ENCODE measurements around the gene CDKL2. TPM values are rescaled to one million over a fixed set of nuclear protein-coding genes. Genes with fewer than 3 reads are reported as not detected.
"Not testable (repeated sequence)": the region's sequence is repeated elsewhere in the genome, so short reads cannot be mapped to it uniquely, and the experiment has no call there.

Gene CDKL2
- total RNA-seq, 1 experiment from 2014 or later, result 1.5 TPM

DNA sequence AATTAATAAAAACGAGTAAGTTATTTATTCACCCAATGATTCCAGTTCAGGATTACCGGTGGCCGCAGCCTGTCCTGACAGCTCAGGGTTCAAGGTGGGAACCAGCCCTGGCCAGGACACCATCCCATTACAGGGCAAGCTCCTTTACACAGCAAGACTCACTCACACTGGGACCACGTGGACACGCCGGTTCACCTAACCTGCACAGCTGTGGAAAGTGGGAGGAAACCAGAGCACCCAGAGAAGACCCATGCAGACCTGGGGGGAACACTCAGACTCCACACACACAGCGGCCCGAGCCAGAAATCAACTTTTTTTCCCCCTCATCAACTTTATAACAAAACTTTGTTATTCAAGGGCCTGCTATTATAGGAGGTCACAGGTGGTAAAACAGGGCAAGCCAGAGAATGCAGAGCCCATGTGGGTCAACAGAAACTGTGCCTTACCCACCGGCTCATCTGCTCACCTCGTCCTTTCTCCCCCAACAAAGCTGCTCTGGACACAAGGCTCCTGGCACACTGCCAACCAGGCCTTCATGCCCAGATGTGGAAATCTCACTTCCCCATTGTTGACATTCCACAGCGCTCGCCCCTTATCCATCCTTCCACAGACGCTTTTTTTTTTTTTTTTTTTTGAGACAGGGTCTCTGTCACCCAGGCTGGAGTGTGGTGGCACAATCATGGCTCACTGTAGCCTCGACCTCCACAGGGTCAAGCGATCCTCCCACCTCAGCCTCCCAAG is 82.5 kb downstream of the CDKL2 start:
- Histone ChIP-seq H3K36me3 (ENCODE audit: insufficient read depth, low read length, poor library complexity, severe bottlenecking) (no peaks in the 10 kb centered on the region), H3K4me1 (ENCODE audit: insufficient read depth, low read length, poor library complexity, severe bottlenecking) (no peaks in the 10 kb centered on the region), H3K27ac (ENCODE audit: low read depth, low read length, poor library complexity, severe bottlenecking) (no peak overlapping the region), H3K27me3 (replicated peaks; ENCODE audit: insufficient read depth, low read depth, low read length, poor library complexity) (no peaks in the 10 kb centered on the region), H3K4me3 (ENCODE audit: low read depth, low read length, poor library complexity, severe bottlenecking) (no peak overlapping the region), H3K9me3 (ENCODE audit: low read depth, low read length, poor library complexity, severe bottlenecking) (no peaks in the 10 kb centered on the region)
- TF ChIP-seq EZH2 (IDR thresholded peaks at IDR 0.05; ENCODE audit: borderline replicate concordance, low read depth, low read length, poor library complexity, severe bottlenecking) (no peak), CTCF (conservative IDR thresholded peaks at IDR 0.05; ENCODE audit: low read depth, low read length) (no peak)
- ChIA-PET POLR2A (ENCODE audit: low non-redundant PET) (no interaction called here), CTCF (no interaction called here)
- DNase-seq (ENCODE audit: low spot score), result no peak
- BruUV-seq (replicated peaks), result no TSS peak
- intact Hi-C loops (cut with micrococcal nuclease; ENCODE audit: unreplicated experiment), result no loop called here

- TF ChIP-seq EZH2 (IDR thresholded peaks at IDR 0.05; ENCODE audit: borderline replicate concordance, low read depth, low read length, poor library complexity, severe bottlenecking), result no peak
- no peak for TF ChIP-seq CTCF (conservative IDR thresholded peaks at IDR 0.05; ENCODE audit: low read depth, low read length)
- no peak for DNase-seq (ENCODE audit: low spot score)
- CTCF ChIA-PET, result no interaction called here
Measured at GRCh38 chr4:75545526-75545925, 84.8 kb downstream of the CDKL2 start.

GRCh38 chr4:75544870-75545269 is 85.5 kb downstream of the CDKL2 start:
- no peak for DNase-seq (ENCODE audit: low spot score)
- no peak overlapping the region for H3K4me3 ChIP-seq (ENCODE audit: low read depth, low read length, poor library complexity, severe bottlenecking)
- no peaks in the 10 kb centered on the region for H3K36me3 ChIP-seq (ENCODE audit: insufficient read depth, low read length, poor library complexity, severe bottlenecking)
- POLR2A ChIA-PET (ENCODE audit: low non-redundant PET), result no interaction called here
- H3K27ac ChIP-seq (ENCODE audit: low read depth, low read length, poor library complexity, severe bottlenecking), result no peak overlapping the region
- TF ChIP-seq EZH2 (IDR thresholded peaks at IDR 0.05; ENCODE audit: borderline replicate concordance, low read depth, low read length, poor library complexity, severe bottlenecking) (no peak), CTCF (conservative IDR thresholded peaks at IDR 0.05; ENCODE audit: low read depth, low read length) (no peak)
- H3K9me3 ChIP-seq (ENCODE audit: low read depth, low read length, poor library complexity, severe bottlenecking), result no peaks in the 10 kb centered on the region
- H3K27me3 ChIP-seq (replicated peaks; ENCODE audit: insufficient read depth, low read depth, low read length, poor library complexity), result no peaks in the 10 kb centered on the region
- no TSS peak for BruUV-seq (replicated peaks)
- no peaks in the 10 kb centered on the region for H3K4me1 ChIP-seq (ENCODE audit: insufficient read depth, low read length, poor library complexity, severe bottlenecking)
- CTCF ChIA-PET, result no interaction called here
- intact Hi-C loops (cut with micrococcal nuclease; ENCODE audit: unreplicated experiment), result no loop called here

More at GRCh38 chr4:75545526-75545925, 84.8 kb downstream of the CDKL2 start:
- POLR2A ChIA-PET (ENCODE audit: low non-redundant PET), result no interaction called here
- H3K27me3 ChIP-seq (replicated peaks; ENCODE audit: insufficient read depth, low read depth, low read length, poor library complexity), result no peaks in the 10 kb centered on the region
- H3K4me3 ChIP-seq (ENCODE audit: low read depth, low read length, poor library complexity, severe bottlenecking), result no peak overlapping the region
- no peaks in the 10 kb centered on the region for H3K36me3 ChIP-seq (ENCODE audit: insufficient read depth, low read length, poor library complexity, severe bottlenecking)
- H3K27ac ChIP-seq (ENCODE audit: low read depth, low read length, poor library complexity, severe bottlenecking), result no peak overlapping the region
- H3K4me1 ChIP-seq (ENCODE audit: insufficient read depth, low read length, poor library complexity, severe bottlenecking), result no peaks in the 10 kb centered on the region
- H3K9me3 ChIP-seq (ENCODE audit: low read depth, low read length, poor library complexity, severe bottlenecking), result no peaks in the 10 kb centered on the region
- intact Hi-C loops (cut with micrococcal nuclease; ENCODE audit: unreplicated experiment), result no loop called here
- BruUV-seq (replicated peaks), result no TSS peak

GRCh38 chr4:75544220-75544619 is 86.1 kb downstream of the CDKL2 start:
- intact Hi-C loops (cut with micrococcal nuclease; ENCODE audit: unreplicated experiment), result not testable (repeated sequence)

More at GRCh38 chr4:75544220-75544619, 86.1 kb downstream of the CDKL2 start:
- H3K27ac ChIP-seq (ENCODE audit: low read depth, low read length, poor library complexity, severe bottlenecking); CTCF ChIA-PET; H3K27me3 ChIP-seq (replicated peaks; ENCODE audit: insufficient read depth, low read depth, low read length, poor library complexity); DNase-seq (ENCODE audit: low spot score); H3K36me3 ChIP-seq (ENCODE audit: insufficient read depth, low read length, poor library complexity, severe bottlenecking); BruUV-seq (replicated peaks); POLR2A ChIA-PET (ENCODE audit: low non-redundant PET); H3K9me3 ChIP-seq (ENCODE audit: low read depth, low read length, poor library complexity, severe bottlenecking); H3K4me3 ChIP-seq (ENCODE audit: low read depth, low read length, poor library complexity, severe bottlenecking); H3K4me1 ChIP-seq (ENCODE audit: insufficient read depth, low read length, poor library complexity, severe bottlenecking): not testable (repeated sequence)

Data from A673 (cell line).